Measurements from ENCODE around the gene DNAH2. TPM values are rescaled to one million over a fixed set of nuclear protein-coding genes. Genes with fewer than 3 reads are reported as not detected.

DNAH2 gene
- total and polyA plus RNA-seq, 2 donors (not counting 3 experiments of a cell fraction or from before 2014, with no cell fraction given) = 0.10 to 0.11 TPM

DNA sequence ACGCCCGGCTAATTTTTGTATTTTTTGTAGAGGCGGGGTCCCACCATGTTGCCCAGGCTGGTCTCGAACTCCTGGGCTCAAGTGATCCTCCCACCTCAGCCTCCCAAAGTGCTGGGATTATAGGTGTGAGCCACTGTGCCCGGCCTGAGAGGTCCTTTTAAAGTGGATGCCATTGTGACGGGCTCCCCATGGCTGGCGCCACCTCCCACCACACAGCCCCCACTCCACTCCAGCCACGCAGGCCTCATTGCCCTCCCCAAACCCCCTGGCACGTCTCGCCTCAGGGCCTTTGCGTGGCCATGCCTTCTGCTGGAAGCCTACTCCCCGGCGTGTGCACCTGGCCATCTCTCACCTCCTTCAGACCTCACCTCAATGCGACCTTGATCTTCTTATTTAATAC lies 104.6 kb downstream of the DNAH2 start:
- BruUV-seq (replicated peaks) = no TSS peak
- TF ChIP-seq, protein P1, sequence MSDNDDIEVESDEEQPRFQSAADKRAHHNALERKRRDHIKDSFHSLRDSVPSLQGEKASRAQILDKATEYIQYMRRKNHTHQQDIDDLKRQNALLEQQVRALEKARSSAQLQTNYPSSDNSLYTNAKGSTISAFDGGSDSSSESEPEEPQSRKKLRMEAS (IDR thresholded peaks at IDR 0.05; ENCODE audit: insufficient read depth, insufficient read length) = no peak
- TF ChIP-seq JUN (IDR thresholded peaks at IDR 0.05; ENCODE audit: borderline replicate concordance, insufficient read depth, insufficient read length, low read depth) (no peak), GATA2 (IDR thresholded peaks at IDR 0.05; ENCODE audit: insufficient read depth, insufficient read length, low read depth, low read length) (no peak), POLR2A (IDR thresholded peaks at IDR 0.05; ENCODE audit: low read depth, low read length) (no peak), EZH2 (IDR thresholded peaks at IDR 0.05; ENCODE audit: borderline replicate concordance, low read depth, low read length, severe bottlenecking) (no peak), MYC (IDR thresholded peaks at IDR 0.05; ENCODE audit: low read depth, low read length) (no peak), FOS (IDR thresholded peaks at IDR 0.05; ENCODE audit: borderline replicate concordance, insufficient read depth, low read length) (no peak), POLR2AphosphoS5 (IDR thresholded peaks at IDR 0.05; ENCODE audit: insufficient read depth, low read depth, low read length) (no peak)
- TF ChIP-seq, protein P2, sequence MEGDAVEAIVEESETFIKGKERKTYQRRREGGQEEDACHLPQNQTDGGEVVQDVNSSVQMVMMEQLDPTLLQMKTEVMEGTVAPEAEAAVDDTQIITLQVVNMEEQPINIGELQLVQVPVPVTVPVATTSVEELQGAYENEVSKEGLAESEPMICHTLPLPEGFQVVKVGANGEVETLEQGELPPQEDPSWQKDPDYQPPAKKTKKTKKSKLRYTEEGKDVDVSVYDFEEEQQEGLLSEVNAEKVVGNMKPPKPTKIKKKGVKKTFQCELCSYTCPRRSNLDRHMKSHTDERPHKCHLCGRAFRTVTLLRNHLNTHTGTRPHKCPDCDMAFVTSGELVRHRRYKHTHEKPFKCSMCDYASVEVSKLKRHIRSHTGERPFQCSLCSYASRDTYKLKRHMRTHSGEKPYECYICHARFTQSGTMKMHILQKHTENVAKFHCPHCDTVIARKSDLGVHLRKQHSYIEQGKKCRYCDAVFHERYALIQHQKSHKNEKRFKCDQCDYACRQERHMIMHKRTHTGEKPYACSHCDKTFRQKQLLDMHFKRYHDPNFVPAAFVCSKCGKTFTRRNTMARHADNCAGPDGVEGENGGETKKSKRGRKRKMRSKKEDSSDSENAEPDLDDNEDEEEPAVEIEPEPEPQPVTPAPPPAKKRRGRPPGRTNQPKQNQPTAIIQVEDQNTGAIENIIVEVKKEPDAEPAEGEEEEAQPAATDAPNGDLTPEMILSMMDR (IDR thresholded peaks at IDR 0.05; ENCODE audit: extremely low read depth in 1 of 2, insufficient read depth in 1 of 2, low read depth in 1 of 2, low read length in 2 of 2) = no peak
- no peaks in the 10 kb centered on the region for H3K9me1 ChIP-seq (replicated peaks; ENCODE audit: control insufficient read depth, extremely low read depth, insufficient read depth, low read length)
- H3K79me2 ChIP-seq (ENCODE audit: control insufficient read depth, insufficient read depth, low read length) = no peaks in the 10 kb centered on the region
- dilution Hi-C loops (cut with MboI; ENCODE audit: extremely low pct_ligation_motif_present, low sequenced_read_pairs) (no loop called here), intact Hi-C loops (cut with micrococcal nuclease) (loop anchor here (1.0 to 5.0 kb wide), 6 partner anchors 29 to 235 kb away; no protein-coding TSS in a partner anchor)
- H3K4me3 ChIP-seq (replicated peaks in 1 of 3; ENCODE audit: insufficient read depth in 1 of 3, low read depth in 1 of 3, low read length in 3 of 3) = no peak overlapping the region
- H4K20me1 ChIP-seq (replicated peaks; ENCODE audit: control insufficient read depth, extremely low read depth, insufficient read depth, low read length) = no peaks in the 10 kb centered on the region
- peaks cover 3% of the 10 kb centered on the region in 2 experiments for H3K27me3 ChIP-seq (ENCODE audit: control insufficient read depth in 2 of 2, insufficient read depth in 2 of 2, low read length in 2 of 2)
- DNase-seq (ENCODE audit: low read depth, low spot score) (no peak), FAIRE-seq (no peak)
- H3K4me1 ChIP-seq (ENCODE audit: control insufficient read depth, extremely low read depth, insufficient read depth, low read length) = no peaks in the 10 kb centered on the region
- POLR2A ChIA-PET = no interaction called here
- H3K9ac ChIP-seq (replicated peaks; ENCODE audit: extremely low read depth, insufficient read depth, low read length) = no peak overlapping the region
- no peaks in the 10 kb centered on the region for H3K9me3 ChIP-seq (replicated peaks; ENCODE audit: control insufficient read depth, insufficient read depth, low read length)
- CTCF ChIA-PET = interaction anchor here (0.5 to 8.6 kb wide), 14 partner anchors 10 to 238 kb away, joined by 3 to 121 read pairs (median 4); partner anchors contain the start of gene NAA38
- no peak overlapping the region for H2AFZ ChIP-seq (ENCODE audit: low read depth, low read length)
- no peak overlapping the region for H3K4me2 ChIP-seq (ENCODE audit: insufficient read depth, low read length)
- no peaks in the 10 kb centered on the region for H3K36me3 ChIP-seq (ENCODE audit: control insufficient read depth in 2 of 2, extremely low read depth in 1 of 2, insufficient read depth in 2 of 2, low read length in 2 of 2)
- H3K27ac ChIP-seq (ENCODE audit: insufficient read depth, low read depth, low read length) = no peak overlapping the region
